Measurements from ENCODE around the gene MAP4K4.

GRCh38 chr2:101779190-101779589, 81.7 kb downstream of the MAP4K4 start:
- TF ChIP-seq CTCF (conservative IDR thresholded peaks at IDR 0.05; ENCODE audit: low read length) (no peak), EZH2phosphoT487 (IDR thresholded peaks at IDR 0.05; ENCODE audit: borderline replicate concordance) (no peak)
